SK-N-SH (cell line): ENCODE measurements around the gene DCLK1.

Source experiments
- CTCF ChIP-seq: fragments of 200-600 bp; sonication (generic); IDR thresholded peaks from 2 replicates; pipeline ENCODE4 v1.6.1; 2017; ENCODE audit warnings: antibody characterized with exemption, mild to moderate bottlenecking, moderate library complexity
- USF1 ChIP-seq: IDR thresholded peaks from 2 replicates; pipeline ENCODE4 v1.4.0; 2012; ENCODE audit warnings: low read depth, borderline replicate concordance

- TF ChIP-seq CTCF (no peak), USF1 (no peak)
Observed at GRCh38 chr13:36068566-36068965, 62.6 kb downstream of the DCLK1 start.
